HepG2 (cell line): ENCODE results near the gene TAF1B. TPM values are rescaled to one million over a fixed set of nuclear protein-coding genes. Genes with fewer than 3 reads are reported as not detected.
A peak's percentile ranks its signal among the peaks of the same experiment; 100 is the strongest.

ENCODE experiments used
- CAMTA2 ChIP-seq: sonication (generic); formaldehyde crosslinking; IDR thresholded peaks from 2 replicates; pipeline ENCODE4 v1.4.0; 2020; ENCODE audit warnings: mild to moderate bottlenecking, missing genetic modification reagents, borderline replicate concordance
- HNF4A ChIP-seq: sonication (generic); formaldehyde crosslinking; IDR thresholded peaks from 2 replicates; pipeline ENCODE4 v1.4.0; 2020; ENCODE audit warnings: missing genetic modification reagents
- KMT2B ChIP-seq: IDR thresholded peaks from 2 replicates; pipeline ENCODE4 v1.6.1; 2016; ENCODE audit warnings: missing genetic modification reagents, missing compliant biosample characterization
- NR2C2 ChIP-seq: sonication (generic); formaldehyde crosslinking; IDR thresholded peaks from 2 replicates; pipeline ENCODE4 v1.4.0; 2020; ENCODE audit warnings: missing genetic modification reagents, mild to moderate bottlenecking, moderate library complexity, borderline replicate concordance
- SP2 ChIP-seq: sonication (generic); formaldehyde crosslinking; IDR thresholded peaks from 2 replicates; pipeline ENCODE4 v1.5.1; 2020; ENCODE audit warnings: mild to moderate bottlenecking, missing genetic modification reagents
- TEAD2 ChIP-seq: sonication (generic); formaldehyde crosslinking; IDR thresholded peaks from 2 replicates; pipeline ENCODE4 v1.9.0; 2021; ENCODE audit warnings: missing genetic modification reagents
- ZBTB3 ChIP-seq: sonication (generic); formaldehyde crosslinking; IDR thresholded peaks from 2 replicates; pipeline ENCODE4 v1.4.0; 2020; ENCODE audit warnings: low read depth, mild to moderate bottlenecking, moderate library complexity, missing genetic modification reagents, borderline replicate concordance
- ZMYM4 ChIP-seq: sonication (generic); formaldehyde crosslinking; IDR thresholded peaks from 2 replicates; pipeline ENCODE4 v1.8.1; 2023; ENCODE audit warnings: mild to moderate bottlenecking, missing genetic modification reagents
- ZSCAN20 ChIP-seq: sonication (generic); formaldehyde crosslinking; IDR thresholded peaks from 2 replicates; pipeline ENCODE4 v1.4.0; 2020; ENCODE audit warnings: missing genetic modification reagents, mild to moderate bottlenecking, borderline replicate concordance
- polyA plus RNA-seq, 8 experiments: library from polyadenylated mRNA; depleted of rRNA in 3 of 8; stranded (reverse) in 7 of 8; unstranded in 1 of 8; fragments of >200 nt; fragmentation: Illumina TruSeq in 4 of 8; extraction: Trizol in 4 of 8; gene quantifications; 2 replicates each; pipeline versions ENCODE4 v1.2.1 to v1.2.3, GENCODE V29; 2011 to 2016; ENCODE audit warnings: low read depth in 4 of 8, missing spikeins in 1 of 8, mixed read lengths in 1 of 8; ENCODE audit not compliant: insufficient read depth in 1 of 8
- total RNA-seq, 5 experiments: library from RNA; depleted of rRNA; stranded (reverse); fragments of >200 nt; fragmentation: Illumina TruSeq; extraction: Trizol; gene quantifications; 2 replicates each; pipeline ENCODE4 v1.2.3, GENCODE V29; 2016; ENCODE audit warnings: low read depth in 1 of 5
- TF ChIP-seq, protein P1 (sequence below): sonication (generic); formaldehyde crosslinking; IDR thresholded peaks from 2 replicates; pipeline ENCODE4 v1.4.0; 2020; ENCODE audit warnings: missing genetic modification reagents, borderline replicate concordance
- TF ChIP-seq, protein P2 (sequence below): sonication (generic); formaldehyde crosslinking; conservative IDR thresholded peaks from 2 replicates; pipeline ENCODE4 v1.4.0; 2020; ENCODE audit warnings: missing genetic modification reagents
- TF ChIP-seq, protein P3 (sequence below): sonication (generic); formaldehyde crosslinking; IDR thresholded peaks from 2 replicates; pipeline ENCODE4 v1.4.0; 2020; ENCODE audit warnings: mild to moderate bottlenecking, missing genetic modification reagents
- TF ChIP-seq, protein P4 (sequence below): sonication (generic); formaldehyde crosslinking; IDR thresholded peaks from 2 replicates; pipeline ENCODE4 v1.4.0; 2020; ENCODE audit warnings: missing genetic modification reagents
- TF ChIP-seq, protein P5 (sequence below): sonication (generic); formaldehyde crosslinking; IDR thresholded peaks from 2 replicates; pipeline ENCODE4 v1.5.1; 2020; ENCODE audit warnings: mild to moderate bottlenecking, missing genetic modification reagents, moderate library complexity

TAF1B gene
- total and polyA plus RNA-seq, 2 of the 13 experiments (the other 11 are each of a cell fraction or from before 2014, with no cell fraction given) = 13.3 to 27.7 TPM

DNA sequence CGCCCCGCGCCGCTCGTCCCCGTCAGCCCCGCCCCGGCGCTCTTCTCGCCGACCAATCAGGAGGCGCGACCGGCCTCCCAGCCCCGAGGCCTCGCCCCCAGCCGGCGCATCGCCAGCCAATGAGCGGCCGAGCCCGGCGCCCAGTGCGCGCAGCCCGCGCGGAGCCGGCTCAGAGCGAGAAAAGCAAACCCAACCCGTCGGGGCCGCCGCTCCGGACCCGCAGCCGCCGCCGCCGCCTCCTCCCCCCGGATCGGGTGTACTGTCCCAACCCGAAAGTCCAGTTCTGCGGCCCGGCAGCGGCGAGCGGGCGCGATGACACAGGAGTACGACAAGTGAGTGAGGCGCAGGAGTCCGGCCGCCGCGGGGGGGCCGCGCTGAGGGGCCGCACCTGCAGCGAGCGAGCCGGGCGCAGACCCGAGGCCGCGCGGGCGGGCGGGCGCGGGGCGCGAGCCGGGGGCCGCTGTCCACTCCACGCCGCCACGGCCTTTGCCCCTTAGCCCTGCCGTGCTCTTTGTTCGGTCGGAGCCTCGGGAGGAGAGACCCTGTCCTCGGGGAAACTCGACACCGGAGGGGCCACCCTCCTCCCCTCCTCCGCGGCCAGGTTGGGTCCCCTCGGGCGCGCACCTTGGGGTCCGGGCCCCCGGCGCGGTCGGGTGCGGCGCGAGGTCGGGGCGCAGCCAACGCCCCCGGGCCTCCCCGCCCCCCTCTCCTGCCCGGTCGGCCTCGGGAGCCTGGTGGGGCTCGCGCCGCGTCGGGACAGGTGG is 108.4 kb downstream of the TAF1B start, which contains the start of gene GRHL1 (continued):
- TF ChIP-seq, protein P1, sequence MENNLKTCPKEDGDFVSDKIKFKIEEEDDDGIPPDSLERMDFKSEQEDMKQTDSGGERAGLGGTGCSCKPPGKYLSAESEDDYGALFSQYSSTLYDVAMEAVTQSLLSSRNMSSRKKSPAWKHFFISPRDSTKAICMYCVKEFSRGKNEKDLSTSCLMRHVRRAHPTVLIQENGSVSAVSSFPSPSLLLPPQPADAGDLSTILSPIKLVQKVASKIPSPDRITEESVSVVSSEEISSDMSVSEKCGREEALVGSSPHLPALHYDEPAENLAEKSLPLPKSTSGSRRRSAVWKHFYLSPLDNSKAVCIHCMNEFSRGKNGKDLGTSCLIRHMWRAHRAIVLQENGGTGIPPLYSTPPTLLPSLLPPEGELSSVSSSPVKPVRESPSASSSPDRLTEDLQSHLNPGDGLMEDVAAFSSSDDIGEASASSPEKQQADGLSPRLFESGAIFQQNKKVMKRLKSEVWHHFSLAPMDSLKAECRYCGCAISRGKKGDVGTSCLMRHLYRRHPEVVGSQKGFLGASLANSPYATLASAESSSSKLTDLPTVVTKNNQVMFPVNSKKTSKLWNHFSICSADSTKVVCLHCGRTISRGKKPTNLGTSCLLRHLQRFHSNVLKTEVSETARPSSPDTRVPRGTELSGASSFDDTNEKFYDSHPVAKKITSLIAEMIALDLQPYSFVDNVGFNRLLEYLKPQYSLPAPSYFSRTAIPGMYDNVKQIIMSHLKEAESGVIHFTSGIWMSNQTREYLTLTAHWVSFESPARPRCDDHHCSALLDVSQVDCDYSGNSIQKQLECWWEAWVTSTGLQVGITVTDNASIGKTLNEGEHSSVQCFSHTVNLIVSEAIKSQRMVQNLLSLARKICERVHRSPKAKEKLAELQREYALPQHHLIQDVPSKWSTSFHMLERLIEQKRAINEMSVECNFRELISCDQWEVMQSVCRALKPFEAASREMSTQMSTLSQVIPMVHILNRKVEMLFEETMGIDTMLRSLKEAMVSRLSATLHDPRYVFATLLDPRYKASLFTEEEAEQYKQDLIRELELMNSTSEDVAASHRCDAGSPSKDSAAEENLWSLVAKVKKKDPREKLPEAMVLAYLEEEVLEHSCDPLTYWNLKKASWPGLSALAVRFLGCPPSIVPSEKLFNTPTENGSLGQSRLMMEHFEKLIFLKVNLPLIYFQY (CRISPR knock-in tag) = peak; percentile 93
- TF ChIP-seq ZBTB3 (CRISPR knock-in tag) (0 out of 2 replicates have a peak, but pooled peaks have one; percentile 41), TEAD2 (0 out of 2 replicates have a peak, but pooled peaks have one; percentile 40), KMT2B (CRISPR knock-in tag) (peak; percentile 53; the same call in 1 of the 2 replicates), NR2C2 (CRISPR knock-in tag) (peak; percentile 65; the same call in 1 of the 2 replicates), ZSCAN20 (CRISPR knock-in tag) (peak; percentile 89; the same call in 1 of the 2 replicates), ZMYM4 (CRISPR knock-in tag) (0 out of 2 replicates have a peak, but pooled peaks have one; percentile 35), CAMTA2 (CRISPR knock-in tag) (no peak), HNF4A (CRISPR knock-in tag) (peak; percentile 14; the same call in 1 of the 2 replicates), SP2 (peak; percentile 61; the same call in 1 of the 2 replicates)
- TF ChIP-seq, protein P2, sequence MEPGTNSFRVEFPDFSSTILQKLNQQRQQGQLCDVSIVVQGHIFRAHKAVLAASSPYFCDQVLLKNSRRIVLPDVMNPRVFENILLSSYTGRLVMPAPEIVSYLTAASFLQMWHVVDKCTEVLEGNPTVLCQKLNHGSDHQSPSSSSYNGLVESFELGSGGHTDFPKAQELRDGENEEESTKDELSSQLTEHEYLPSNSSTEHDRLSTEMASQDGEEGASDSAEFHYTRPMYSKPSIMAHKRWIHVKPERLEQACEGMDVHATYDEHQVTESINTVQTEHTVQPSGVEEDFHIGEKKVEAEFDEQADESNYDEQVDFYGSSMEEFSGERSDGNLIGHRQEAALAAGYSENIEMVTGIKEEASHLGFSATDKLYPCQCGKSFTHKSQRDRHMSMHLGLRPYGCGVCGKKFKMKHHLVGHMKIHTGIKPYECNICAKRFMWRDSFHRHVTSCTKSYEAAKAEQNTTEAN = no peak
- TF ChIP-seq, protein P3, sequence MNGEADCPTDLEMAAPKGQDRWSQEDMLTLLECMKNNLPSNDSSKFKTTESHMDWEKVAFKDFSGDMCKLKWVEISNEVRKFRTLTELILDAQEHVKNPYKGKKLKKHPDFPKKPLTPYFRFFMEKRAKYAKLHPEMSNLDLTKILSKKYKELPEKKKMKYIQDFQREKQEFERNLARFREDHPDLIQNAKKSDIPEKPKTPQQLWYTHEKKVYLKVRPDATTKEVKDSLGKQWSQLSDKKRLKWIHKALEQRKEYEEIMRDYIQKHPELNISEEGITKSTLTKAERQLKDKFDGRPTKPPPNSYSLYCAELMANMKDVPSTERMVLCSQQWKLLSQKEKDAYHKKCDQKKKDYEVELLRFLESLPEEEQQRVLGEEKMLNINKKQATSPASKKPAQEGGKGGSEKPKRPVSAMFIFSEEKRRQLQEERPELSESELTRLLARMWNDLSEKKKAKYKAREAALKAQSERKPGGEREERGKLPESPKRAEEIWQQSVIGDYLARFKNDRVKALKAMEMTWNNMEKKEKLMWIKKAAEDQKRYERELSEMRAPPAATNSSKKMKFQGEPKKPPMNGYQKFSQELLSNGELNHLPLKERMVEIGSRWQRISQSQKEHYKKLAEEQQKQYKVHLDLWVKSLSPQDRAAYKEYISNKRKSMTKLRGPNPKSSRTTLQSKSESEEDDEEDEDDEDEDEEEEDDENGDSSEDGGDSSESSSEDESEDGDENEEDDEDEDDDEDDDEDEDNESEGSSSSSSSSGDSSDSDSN (CRISPR knock-in tag) = peak; percentile 86
- TF ChIP-seq, protein P4, sequence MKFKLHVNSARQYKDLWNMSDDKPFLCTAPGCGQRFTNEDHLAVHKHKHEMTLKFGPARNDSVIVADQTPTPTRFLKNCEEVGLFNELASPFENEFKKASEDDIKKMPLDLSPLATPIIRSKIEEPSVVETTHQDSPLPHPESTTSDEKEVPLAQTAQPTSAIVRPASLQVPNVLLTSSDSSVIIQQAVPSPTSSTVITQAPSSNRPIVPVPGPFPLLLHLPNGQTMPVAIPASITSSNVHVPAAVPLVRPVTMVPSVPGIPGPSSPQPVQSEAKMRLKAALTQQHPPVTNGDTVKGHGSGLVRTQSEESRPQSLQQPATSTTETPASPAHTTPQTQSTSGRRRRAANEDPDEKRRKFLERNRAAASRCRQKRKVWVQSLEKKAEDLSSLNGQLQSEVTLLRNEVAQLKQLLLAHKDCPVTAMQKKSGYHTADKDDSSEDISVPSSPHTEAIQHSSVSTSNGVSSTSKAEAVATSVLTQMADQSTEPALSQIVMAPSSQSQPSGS (CRISPR knock-in tag) = peak; percentile 22; the same call in 1 of the 2 replicates
- TF ChIP-seq, protein P5, sequence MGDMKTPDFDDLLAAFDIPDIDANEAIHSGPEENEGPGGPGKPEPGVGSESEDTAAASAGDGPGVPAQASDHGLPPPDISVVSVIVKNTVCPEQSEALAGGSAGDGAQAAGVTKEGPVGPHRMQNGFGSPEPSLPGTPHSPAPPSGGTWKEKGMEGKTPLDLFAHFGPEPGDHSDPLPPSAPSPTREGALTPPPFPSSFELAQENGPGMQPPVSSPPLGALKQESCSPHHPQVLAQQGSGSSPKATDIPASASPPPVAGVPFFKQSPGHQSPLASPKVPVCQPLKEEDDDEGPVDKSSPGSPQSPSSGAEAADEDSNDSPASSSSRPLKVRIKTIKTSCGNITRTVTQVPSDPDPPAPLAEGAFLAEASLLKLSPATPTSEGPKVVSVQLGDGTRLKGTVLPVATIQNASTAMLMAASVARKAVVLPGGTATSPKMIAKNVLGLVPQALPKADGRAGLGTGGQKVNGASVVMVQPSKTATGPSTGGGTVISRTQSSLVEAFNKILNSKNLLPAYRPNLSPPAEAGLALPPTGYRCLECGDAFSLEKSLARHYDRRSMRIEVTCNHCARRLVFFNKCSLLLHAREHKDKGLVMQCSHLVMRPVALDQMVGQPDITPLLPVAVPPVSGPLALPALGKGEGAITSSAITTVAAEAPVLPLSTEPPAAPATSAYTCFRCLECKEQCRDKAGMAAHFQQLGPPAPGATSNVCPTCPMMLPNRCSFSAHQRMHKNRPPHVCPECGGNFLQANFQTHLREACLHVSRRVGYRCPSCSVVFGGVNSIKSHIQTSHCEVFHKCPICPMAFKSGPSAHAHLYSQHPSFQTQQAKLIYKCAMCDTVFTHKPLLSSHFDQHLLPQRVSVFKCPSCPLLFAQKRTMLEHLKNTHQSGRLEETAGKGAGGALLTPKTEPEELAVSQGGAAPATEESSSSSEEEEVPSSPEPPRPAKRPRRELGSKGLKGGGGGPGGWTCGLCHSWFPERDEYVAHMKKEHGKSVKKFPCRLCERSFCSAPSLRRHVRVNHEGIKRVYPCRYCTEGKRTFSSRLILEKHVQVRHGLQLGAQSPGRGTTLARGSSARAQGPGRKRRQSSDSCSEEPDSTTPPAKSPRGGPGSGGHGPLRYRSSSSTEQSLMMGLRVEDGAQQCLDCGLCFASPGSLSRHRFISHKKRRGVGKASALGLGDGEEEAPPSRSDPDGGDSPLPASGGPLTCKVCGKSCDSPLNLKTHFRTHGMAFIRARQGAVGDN (CRISPR knock-in tag) = peak; percentile 63; the same call in 1 of the 2 replicates
